HepG2 (cell line): Measurements from ENCODE around the gene ISLR2. TPM values are rescaled to one million over a fixed set of nuclear protein-coding genes. Genes with fewer than 3 reads are reported as not detected.
"Not testable (repeated sequence)": the region's sequence is repeated elsewhere in the genome, so short reads cannot be mapped to it uniquely, and the experiment has no call there.

Experiments used
- ATAC-seq: fragments of 200-7000 bp; cut with Tn5 transposase; 3 replicates; pipeline ENCODE4 v1.9.1; 2020; ENCODE audit warnings: mild to moderate bottlenecking, moderate library complexity
- BruUV-seq: library from RNA; stranded (reverse); fragments of 400-500 nt; replicated peaks from 2 replicates; lab custom pipeline; 2021; lab: Mats Ljungman, UMichigan
- CTCF ChIA-PET: fragments of 300-600 bp; formaldehyde crosslinking; extraction: SDS; loops from one replicate; lab custom pipeline; 2021; ENCODE audit warnings: low total read pairs, inconsistent platforms, low intra/inter-chr PET ratio; lab: Yijun Ruan, JAX
- POLR2A ChIA-PET: fragments of 350-600 bp; sonication (Branson Sonifier 250); formaldehyde crosslinking; loops from one replicate; lab custom pipeline; 2020; ENCODE audit warnings: antibody characterized with exemption, inconsistent platforms; lab: Yijun Ruan, JAX
- DNase-seq: peaks from one replicate; pipeline ENCODE4 v3.0.0-alpha.2; 2015; ENCODE audit warnings: low spot score
- FAIRE-seq: peaks from 3 replicates; lab custom pipeline; 2011; peaks lifted over from hg19 to GRCh38; lab: Jason Lieb, UNC
- H2AFZ ChIP-seq: one replicate; pipeline ENCODE4 v1.6.1; 2011; ENCODE audit warnings: low read length, inconsistent platforms
- H3K27ac ChIP-seq: fragments of 300-600 bp; 3 replicates; pipeline ENCODE4 v1.8.0; 2011; ENCODE audit warnings: mixed run types, mild to moderate bottlenecking, mixed read lengths, low read length, inconsistent platforms; ENCODE audit not compliant: insufficient read depth; ENCODE audit errors: extremely low read length
- H3K27me3 ChIP-seq, 2 experiments: fragments of 200-600 bp in 1 of 2; 2 replicates in 1 of 2; 3 replicates in 1 of 2; pipeline versions ENCODE4 v1.6.0 to v1.8.0; 2011; ENCODE audit warnings: low read length in 2 of 2, mild to moderate bottlenecking in 2 of 2, moderate library complexity in 2 of 2, inconsistent platforms in 1 of 2; ENCODE audit not compliant: insufficient read depth in 2 of 2, control insufficient read depth in 1 of 2
- H3K36me3 ChIP-seq, 2 experiments: fragments of 200-600 bp in 1 of 2; replicated peaks in 1 of 2; 2 replicates in 1 of 2; 3 replicates in 1 of 2; pipeline versions ENCODE4 v1.5.1 to v1.8.0; 2011; ENCODE audit warnings: low read length in 2 of 2, inconsistent platforms in 1 of 2; ENCODE audit not compliant: insufficient read depth in 2 of 2, control insufficient read depth in 1 of 2
- H3K4me1 ChIP-seq: 2 replicates; pipeline ENCODE4 v1.5.1; 2012; ENCODE audit warnings: low read length, inconsistent platforms; ENCODE audit not compliant: insufficient read depth
- H3K4me2 ChIP-seq: 2 replicates; pipeline ENCODE4 v1.6.0; 2011; ENCODE audit warnings: low read depth, low read length, inconsistent platforms
- H3K4me3 ChIP-seq, 3 experiments: fragments of 200-600 bp in 1 of 3; sonication (generic), shearing (Covaris generic) in 1 of 3; replicated peaks in 1 of 3; 2 replicates each; pipeline ENCODE4 v1.5.1; 2011 to 2016; ENCODE audit warnings: low read length in 3 of 3, inconsistent platforms in 2 of 3, low read depth in 2 of 3, mild to moderate bottlenecking in 2 of 3, control low read depth in 1 of 3, mixed read lengths in 1 of 3; ENCODE audit not compliant: insufficient read depth in 1 of 3
- H3K79me2 ChIP-seq: one replicate; pipeline ENCODE4 v1.6.1; 2011; ENCODE audit warnings: low read length, inconsistent platforms; ENCODE audit not compliant: insufficient read depth
- H3K9ac ChIP-seq: 2 replicates; pipeline ENCODE4 v1.6.0; 2011; ENCODE audit warnings: mild to moderate bottlenecking, low read depth, low read length, inconsistent platforms; ENCODE audit not compliant: insufficient read depth
- H3K9me3 ChIP-seq: 2 replicates; pipeline ENCODE4 v1.5.1; 2012; ENCODE audit warnings: mild to moderate bottlenecking, low read length
- H4K20me1 ChIP-seq: 2 replicates; pipeline ENCODE4 v1.6.0; 2011; ENCODE audit warnings: inconsistent platforms, mild to moderate bottlenecking, low read length, moderate library complexity; ENCODE audit not compliant: insufficient read depth
- CC2D1A ChIP-seq: sonication (generic); formaldehyde crosslinking; IDR thresholded peaks from 2 replicates; pipeline ENCODE4 v1.8.1; 2023; ENCODE audit warnings: mild to moderate bottlenecking, missing genetic modification reagents
- IKZF4 ChIP-seq: sonication (generic); formaldehyde crosslinking; IDR thresholded peaks from 2 replicates; pipeline ENCODE4 v1.5.1; 2020; ENCODE audit warnings: borderline replicate concordance, mild to moderate bottlenecking, low read depth, missing genetic modification reagents; ENCODE audit errors: not compliant biosample characterization
- PRDM15 ChIP-seq: sonication (generic); formaldehyde crosslinking; IDR thresholded peaks from 2 replicates; pipeline ENCODE4 v1.4.0; 2020; ENCODE audit warnings: missing genetic modification reagents
- SYNCRIP ChIP-seq: fragments of 200-400 bp; formaldehyde crosslinking; IDR thresholded peaks from 2 replicates; pipeline ENCODE4 v1.6.1; 2018; ENCODE audit warnings: mild to moderate bottlenecking, low read depth, low read length; ENCODE audit not compliant: insufficient read depth
- ZNF18 ChIP-seq: sonication (generic); formaldehyde crosslinking; IDR thresholded peaks from 2 replicates; pipeline ENCODE4 v1.8.0; 2022; ENCODE audit warnings: mild to moderate bottlenecking, missing genetic modification reagents; ENCODE audit not compliant: insufficient replicate concordance
- ZNF329 ChIP-seq: sonication (generic); formaldehyde crosslinking; IDR thresholded peaks from 2 replicates; pipeline ENCODE4 v1.9.0; 2021; ENCODE audit warnings: low read depth, mild to moderate bottlenecking, missing genetic modification reagents
- WGBS: methylation state at CpG from one replicate; pipeline ENCODE4 v1.1.6; 2017; ENCODE audit warnings: low lambda C conversion rate; 5-methylcytosine and 5-hydroxymethylcytosine counted together
- in situ Hi-C: cut with HindIII; loops from 2 replicates; pipeline ENCODE4 v1.10.0; 2017; ENCODE audit warnings: low pct_unique_long_range_greater_than_20kb; ENCODE audit not compliant: extremely low pct_ligation_motif_present
- intact Hi-C: fragments of 100-400 bp; cut with micrococcal nuclease; formaldehyde crosslinking; loops from one replicate; pipeline ENCODE4 v1.10.0; 2022; ENCODE audit not compliant: unreplicated experiment
- polyA plus RNA-seq, 8 experiments: library from polyadenylated mRNA; depleted of rRNA in 3 of 8; stranded (reverse) in 7 of 8; unstranded in 1 of 8; fragments of >200 nt; fragmentation: Illumina TruSeq in 4 of 8; extraction: Trizol in 4 of 8; gene quantifications; 2 replicates each; pipeline versions ENCODE4 v1.2.1 to v1.2.3, GENCODE V29; 2011 to 2016; ENCODE audit warnings: low read depth in 4 of 8, missing spikeins in 1 of 8, mixed read lengths in 1 of 8; ENCODE audit not compliant: insufficient read depth in 1 of 8
- total RNA-seq, 5 experiments: library from RNA; depleted of rRNA; stranded (reverse); fragments of >200 nt; fragmentation: Illumina TruSeq; extraction: Trizol; gene quantifications; 2 replicates each; pipeline ENCODE4 v1.2.3, GENCODE V29; 2016; ENCODE audit warnings: low read depth in 1 of 5

The ISLR2 gene
- total and polyA plus RNA-seq, 2 of the 13 experiments (the other 11 are each of a cell fraction or from before 2014, with no cell fraction given): not detected

- Histone ChIP-seq H3K9me3 (no peaks in the 10 kb centered on the region), H3K27me3 (peaks cover 1 to 5% of the 10 kb centered on the region in 2 experiments; a peak in 2 of 5 replicates), H3K4me3 (no peak overlapping the region), H2AFZ (no peak overlapping the region), H3K9ac (no peak overlapping the region), H3K4me2 (no peak overlapping the region)
- WGBS: 58% methylated on average over 1 of the region's 1 CpG
- TF ChIP-seq ZNF18: no peak
- no peak for TF ChIP-seq ZNF329 (CRISPR knock-in tag)
- no peak for TF ChIP-seq CC2D1A (CRISPR knock-in tag)
- no peak for TF ChIP-seq IKZF4
- TF ChIP-seq PRDM15: no peak
- TF ChIP-seq SYNCRIP: no peak
- TF ChIP-seq, all 625 proteins: peak for 0
- intact Hi-C loops: loop anchor here (1.0 kb wide), 1 partner anchor 8 kb away; no protein-coding TSS in a partner anchor
- POLR2A ChIA-PET: no interaction called here
- DNase-seq: no peak
- H3K27ac ChIP-seq: no peak overlapping the region
- in situ Hi-C loops: no loop called here
- no peak for ATAC-seq
- FAIRE-seq: no peak
- CTCF ChIA-PET: no interaction called here
- H3K4me1 ChIP-seq: no peaks in the 10 kb centered on the region
- no peaks in the 10 kb centered on the region for H3K79me2 ChIP-seq
- no peaks in the 10 kb centered on the region for H4K20me1 ChIP-seq
- H3K36me3 ChIP-seq: no peaks in the 10 kb centered on the region
- no TSS peak for BruUV-seq
Measured at GRCh38 chr15:74159773-74160172, 29.4 kb downstream of the ISLR2 start.

- FAIRE-seq, POLR2A ChIA-PET, H3K9me3 ChIP-seq: not testable (repeated sequence)
Measured at GRCh38 chr15:74160390-74160789, 30.0 kb downstream of the ISLR2 start.

GRCh38 chr15:74162195-74162536 lies 31.8 kb downstream of the ISLR2 start:
- CTCF ChIA-PET, BruUV-seq: not testable (repeated sequence)

More at GRCh38 chr15:74160390-74160789, 30.0 kb downstream of the ISLR2 start:
- H3K4me3 ChIP-seq, H3K4me2 ChIP-seq, DNase-seq, H3K79me2 ChIP-seq, H3K27me3 ChIP-seq, ATAC-seq, H2AFZ ChIP-seq, intact Hi-C loops, H3K4me1 ChIP-seq, H3K9ac ChIP-seq, CTCF ChIA-PET, H3K27ac ChIP-seq, in situ Hi-C loops, BruUV-seq, H4K20me1 ChIP-seq, H3K36me3 ChIP-seq: not testable (repeated sequence)
- WGBS: 0% methylated on average over 3 of the region's 3 CpGs

More at GRCh38 chr15:74162195-74162536, 31.8 kb downstream of the ISLR2 start:
- H3K4me1 ChIP-seq, H3K27ac ChIP-seq, H3K79me2 ChIP-seq, H3K27me3 ChIP-seq, H2AFZ ChIP-seq, H3K9ac ChIP-seq, H3K9me3 ChIP-seq, intact Hi-C loops, DNase-seq, H3K36me3 ChIP-seq, POLR2A ChIA-PET, H3K4me2 ChIP-seq, H3K4me3 ChIP-seq, H4K20me1 ChIP-seq, ATAC-seq, in situ Hi-C loops, FAIRE-seq: not testable (repeated sequence)
- 39% methylated on average over 3 of the region's 3 CpGs for WGBS
